Stimulated activated CD8-positive, alpha-beta memory T cell treated with anti-CD3 and anti-CD28 coated beads, Interleukin-4, amount 100 ng/mL, for 4 hours (primary cell): ENCODE data around the gene MYCBPAP.

Experiments
- DNase-seq, 2 donors: peaks; one replicate each; pipeline ENCODE4 v3.0.0-alpha.2; 2020; ENCODE audit warnings: low read depth in 2 of 2, low spot score in 1 of 2

The MYCBPAP gene

GRCh38 chr17:50487213-50488096, 20.8 kb upstream of the MYCBPAP start:
- DNase-seq = no peak

- DNase-seq = no peak
Observed at GRCh38 chr17:50488880-50489279, 19.4 kb upstream of the MYCBPAP start.

GRCh38 chr17:50491505-50491904, 16.7 kb upstream of the MYCBPAP start:
- DNase-seq = no peak

- DNase-seq = no peak
Observed at GRCh38 chr17:50492214-50492613, 16.0 kb upstream of the MYCBPAP start.

- no peak for DNase-seq
Observed at GRCh38 chr17:50493744-50494143, 14.5 kb upstream of the MYCBPAP start.

- no peak for DNase-seq
Observed at GRCh38 chr17:50495217-50495823, 12.9 kb upstream of the MYCBPAP start.

- no peak for DNase-seq
Observed at GRCh38 chr17:50495918-50496317, 12.3 kb upstream of the MYCBPAP start.

- DNase-seq = no peak
Observed at GRCh38 chr17:50498021-50498874, 10.0 kb upstream of the MYCBPAP start.

- no peak for DNase-seq
Observed at GRCh38 chr17:50499270-50499669, 9.0 kb upstream of the MYCBPAP start.

GRCh38 chr17:50499721-50500120, 8.5 kb upstream of the MYCBPAP start:
- DNase-seq = no peak

- no peak for DNase-seq
Observed at GRCh38 chr17:50501054-50501453, 7.2 kb upstream of the MYCBPAP start.

- no peak for DNase-seq
Observed at GRCh38 chr17:50502301-50502990, 5.8 kb upstream of the MYCBPAP start.

- no peak for DNase-seq
Observed at GRCh38 chr17:50505591-50506130, 2.6 kb upstream of the MYCBPAP start.

GRCh38 chr17:50506298-50506697, 1.9 kb upstream of the MYCBPAP start:
- no peak for DNase-seq

GRCh38 chr17:50508573-50509460, 578 bp downstream of the MYCBPAP start:
- DNase-seq = no peak

- DNase-seq = no peak
Observed at GRCh38 chr17:50511058-50511457, 2.8 kb downstream of the MYCBPAP start.

GRCh38 chr17:50513495-50513894, 5.3 kb downstream of the MYCBPAP start:
- no peak for DNase-seq

GRCh38 chr17:50514388-50514787, 6.1 kb downstream of the MYCBPAP start:
- no peak for DNase-seq

GRCh38 chr17:50514936-50515702, 6.9 kb downstream of the MYCBPAP start:
- DNase-seq = no peak
